B cell (primary cell): ENCODE results near the gene IGFALS. TPM values are rescaled to one million over a fixed set of nuclear protein-coding genes. Genes with fewer than 3 reads are reported as not detected.

Experiments used
- ATAC-seq: fragments of 200-7000 bp; cut with Tn5 transposase; one replicate; pipeline ENCODE4 v1.10.0; 2021; ENCODE audit warnings: low read depth, mild to moderate bottlenecking, moderate number of reproducible peaks, moderate library complexity
- CTCF ChIA-PET: fragments of 350-600 bp; sonication (Branson Sonifier 250); formaldehyde crosslinking; loops from one replicate; lab custom pipeline; 2021; ENCODE audit warnings: antibody characterized with exemption, inconsistent platforms; lab: Charles Lee
- POLR2A ChIA-PET: fragments of 350-600 bp; sonication (Branson Sonifier 250); formaldehyde crosslinking; loops from one replicate; lab custom pipeline; 2021; ENCODE audit warnings: antibody characterized with exemption; lab: Charles Lee
- DNase-seq: peaks from one replicate; pipeline ENCODE4 v3.0.0; 2013
- H2AFZ ChIP-seq: 2 replicates; pipeline ENCODE4 v1.6.1; 2012; ENCODE audit warnings: mild to moderate bottlenecking, low read depth, low read length; ENCODE audit not compliant: insufficient read depth, poor library complexity, severe bottlenecking
- H3K27ac ChIP-seq, 2 donors: 1 replicate in 1 of 2; 2 replicates in 1 of 2; pipeline ENCODE4 v1.5.1; 2012 to 2013; ENCODE audit warnings: low read length in 2 of 2, mild to moderate bottlenecking in 2 of 2, moderate library complexity in 1 of 2
- H3K27me3 ChIP-seq, 4 experiments: fragments of 200-600 bp in 1 of 4; sonication (generic) in 1 of 4; replicated peaks in 1 of 4; 1 replicate in 2 of 4; 2 replicates in 2 of 4; pipeline versions ENCODE4 v1.6.1 to v1.7.0; 2013 to 2016; ENCODE audit warnings: low read length in 3 of 4, mild to moderate bottlenecking in 2 of 4, mixed read lengths in 1 of 4, moderate library complexity in 1 of 4; ENCODE audit not compliant: insufficient read depth in 4 of 4, control insufficient read depth in 3 of 4; ENCODE audit errors: control extremely low read depth in 1 of 4
- H3K36me3 ChIP-seq, 2 experiments: replicated peaks in 1 of 2; 1 replicate in 1 of 2; 2 replicates in 1 of 2; pipeline versions ENCODE4 v1.6.1 to v1.7.1; 2013; ENCODE audit warnings: low read length in 1 of 2; ENCODE audit not compliant: insufficient read depth in 2 of 2, control insufficient read depth in 1 of 2; ENCODE audit errors: control extremely low read depth in 1 of 2, extremely low read depth in 1 of 2
- H3K4me1 ChIP-seq, 2 donors: fragments of 200-600 bp in 1 of 2; sonication (generic) in 1 of 2; 1 replicate in 1 of 2; 2 replicates in 1 of 2; pipeline versions ENCODE4 v1.5.1 to v1.6.1; 2013 to 2017; ENCODE audit warnings: low read length in 2 of 2; ENCODE audit not compliant: control insufficient read depth in 2 of 2, insufficient read depth in 2 of 2
- H3K4me2 ChIP-seq: replicated peaks from 2 replicates; pipeline ENCODE3; 2012; ENCODE audit warnings: mild to moderate bottlenecking, low read depth, low read length; ENCODE audit not compliant: poor library complexity, severe bottlenecking
- H3K4me3 ChIP-seq, 5 experiments: fragments of 200-600 bp in 1 of 5; sonication (generic) in 1 of 5; 1 replicate in 3 of 5; 2 replicates in 2 of 5; pipeline versions ENCODE4 v1.5.1 to v1.7.0; 2011 to 2016; ENCODE audit warnings: low read length in 4 of 5, mild to moderate bottlenecking in 4 of 5, low read depth in 2 of 5, control low read depth in 1 of 5, moderate library complexity in 1 of 5; ENCODE audit not compliant: insufficient read depth in 1 of 5; ENCODE audit errors: control extremely low read depth in 1 of 5, extremely low read depth in 1 of 5
- H3K79me2 ChIP-seq: fragments of 200-600 bp; sonication (generic); one replicate; pipeline ENCODE4 v1.6.0; 2016; ENCODE audit warnings: low read length; ENCODE audit not compliant: control insufficient read depth, insufficient read depth
- H3K9ac ChIP-seq: fragments of 200-600 bp; sonication (generic); 2 replicates; pipeline ENCODE4 v1.6.1; 2017; ENCODE audit warnings: mild to moderate bottlenecking, low read length, moderate library complexity
- H3K9me3 ChIP-seq, 3 donors: one replicate each; pipeline versions ENCODE4 v1.6.1 to v1.7.1; 2013; ENCODE audit warnings: low read length in 2 of 3; ENCODE audit not compliant: control insufficient read depth in 2 of 3, insufficient read depth in 1 of 3; ENCODE audit errors: control extremely low read depth in 1 of 3
- H4K20me1 ChIP-seq: 2 replicates; pipeline ENCODE4 v1.6.0; 2012; ENCODE audit warnings: mild to moderate bottlenecking, low read length; ENCODE audit not compliant: insufficient read depth, control insufficient read depth, poor library complexity, severe bottlenecking
- H3K27ac Mint-ChIP-seq: one replicate; pipeline ENCODE4 v1.8.0; 2021; ENCODE audit warnings: mixed read lengths
- H3K27me3 Mint-ChIP-seq: one replicate; pipeline ENCODE4 v1.8.0; 2021; ENCODE audit warnings: mixed read lengths
- H3K4me1 Mint-ChIP-seq: one replicate; pipeline ENCODE4 v1.8.0; 2021; ENCODE audit warnings: mixed read lengths
- H3K4me3 Mint-ChIP-seq: one replicate; pipeline ENCODE4 v1.8.0; 2021; ENCODE audit warnings: mixed read lengths
- H3K9me3 Mint-ChIP-seq: one replicate; pipeline ENCODE4 v1.8.0; 2022; ENCODE audit warnings: mixed read lengths; ENCODE audit not compliant: insufficient read depth
- EZH2 ChIP-seq: IDR thresholded peaks from 2 replicates; pipeline ENCODE4 v1.6.1; 2012; ENCODE audit warnings: borderline replicate concordance, low read depth, mild to moderate bottlenecking, moderate library complexity, low read length; ENCODE audit not compliant: insufficient read depth, poor library complexity, severe bottlenecking
- WGBS: methylation state at CpG from one replicate; pipeline ENCODE4 v1.1.5; 2013; ENCODE audit warnings: missing lambda C conversion rate; ENCODE audit not compliant: insufficient coverage; 5-methylcytosine and 5-hydroxymethylcytosine counted together
- intact Hi-C: fragments of 100-400 bp; cut with micrococcal nuclease; formaldehyde crosslinking; loops from one replicate; pipeline ENCODE4 v1.10.0; 2022
- polyA plus RNA-seq: library from polyadenylated mRNA; depleted of rRNA; stranded (reverse); fragments of >200 nt; gene quantifications from 2 replicates; pipeline ENCODE4 v1.2.3, GENCODE V29; 2012
- total RNA-seq, 2 donors: library from RNA; stranded (reverse); fragments of 120-200 nt in 1 of 2; gene quantifications; 1 replicate in 1 of 2; 2 replicates in 1 of 2; pipeline versions ENCODE4 v1.2.3 to v1.2.4, GENCODE V29; 2013 to 2022
- TF ChIP-seq, protein P1 (sequence below): fragments of 200-600 bp; IDR thresholded peaks from one replicate; pipeline ENCODE4 v1.8.0; 2022; ENCODE audit warnings: antibody characterized with exemption, mild to moderate bottlenecking

The IGFALS gene
- total and polyA plus RNA-seq, 2 donors (not counting 1 experiment from before 2014, with no cell fraction given): 0.49 TPM; not detected in 1

DNA sequence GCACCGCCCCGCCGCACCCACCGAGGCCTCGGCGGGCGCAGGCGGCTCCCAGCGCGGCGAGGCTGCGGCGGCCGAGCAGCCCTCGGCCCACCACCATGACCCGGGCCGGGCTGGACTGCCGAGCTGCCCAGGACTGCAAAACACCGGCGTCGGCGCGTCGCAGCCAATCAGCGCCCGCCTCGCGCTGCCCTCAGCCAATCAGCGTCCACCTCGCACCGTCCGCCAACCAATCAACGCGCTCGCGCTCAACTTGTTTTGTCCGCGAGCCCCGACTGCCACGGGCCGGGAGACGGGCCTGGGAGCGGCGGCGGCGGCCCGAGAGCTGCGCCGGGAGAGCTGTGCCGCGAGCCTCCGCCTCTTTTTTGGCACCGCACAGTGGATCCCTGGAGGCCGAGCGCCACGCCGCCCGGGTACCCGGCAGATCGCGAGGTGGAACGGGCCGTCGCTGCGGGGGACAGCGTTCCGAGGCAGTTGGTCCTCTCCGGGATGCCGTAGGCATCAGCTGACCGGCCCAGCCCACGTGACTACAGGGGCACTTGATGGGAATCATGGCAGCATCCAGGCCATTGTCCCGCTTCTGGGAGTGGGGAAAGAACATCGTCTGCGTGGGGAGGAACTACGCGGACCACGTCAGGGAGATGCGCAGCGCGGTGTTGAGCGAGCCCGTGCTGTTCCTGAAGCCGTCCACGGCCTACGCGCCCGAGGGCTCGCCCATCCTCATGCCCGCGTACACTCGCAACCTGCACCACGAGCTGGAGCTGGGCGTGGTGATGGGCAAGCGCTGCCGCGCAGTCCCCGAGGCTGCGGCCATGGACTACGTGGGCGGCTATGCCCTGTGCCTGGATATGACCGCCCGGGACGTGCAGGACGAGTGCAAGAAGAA lies 33.4 kb upstream of the IGFALS start, which contains the start of the genes FAHD1 and HAGH:
Gene FAHD1, plus strand, starts transcription at position 516 of the 883 bp plus-strand sequence. Its CDS starts 33 bp downstream, at position 549.
Gene HAGH, minus strand, starts transcription at position 135 of the 883 bp plus-strand sequence. Its CDS starts 38 bp downstream, at position 97.
- Mint-ChIP-seq H3K27me3 (no peaks in the 10 kb centered on the region), H3K27ac (peak within 1 kb of the TSS; percentile 96), H3K9me3 (no peaks in the 10 kb centered on the region), H3K4me3 (peak within 1 kb of the TSS; percentile 98), H3K4me1 (peaks cover 44% of the 10 kb centered on the region)
- intact Hi-C loops: loop anchor here (1.0 to 5.0 kb wide), 4 partner anchors 45 to 440 kb away; partner anchors contain the start of genes CRAMP1, EME2, IFT140 and MRPS34
- CTCF ChIA-PET: interaction anchor here (0.6 to 2.0 kb wide), 4 partner anchors 12 to 122 kb away, joined by 3 to 5 read pairs (median 4); partner anchors contain the start of genes NUBP2 and SPSB3
- Histone ChIP-seq H3K4me2 (peak within 1 kb of the TSS; percentile 82), H3K79me2 (peaks cover 47% of the 10 kb centered on the region), H3K4me3 (peak within 1 kb of the TSS; percentile 70 to 95 (median 74)), H3K36me3 (peaks cover 0 to 12% of the 10 kb centered on the region in 2 experiments), H3K27me3 (no peaks in the 10 kb centered on the region), H3K27ac (peak within 1 kb of the TSS; percentile 38 to 81), H3K4me1 (peaks cover 25% of the 10 kb centered on the region in 2 donors), H4K20me1 (peaks cover 35% of the 10 kb centered on the region), H3K9me3 (no peaks in the 10 kb centered on the region), H3K9ac (peak within 1 kb of the TSS; percentile 84), H2AFZ (peak within 1 kb of the TSS; percentile 98)
- peak; percentile 84 for ATAC-seq
- peak; percentile 98 for DNase-seq
- WGBS: under 1% methylated on average over 104 of the region's 104 CpGs
- POLR2A ChIA-PET: interaction anchor here (0.6 to 1.6 kb wide), 9 partner anchors 44 to 1219 kb away, joined by 3 to 6 read pairs (median 5); partner anchors contain the start of genes CRAMP1, IFT140, NUBP2 and SPSB3
- TF ChIP-seq, protein P1, sequence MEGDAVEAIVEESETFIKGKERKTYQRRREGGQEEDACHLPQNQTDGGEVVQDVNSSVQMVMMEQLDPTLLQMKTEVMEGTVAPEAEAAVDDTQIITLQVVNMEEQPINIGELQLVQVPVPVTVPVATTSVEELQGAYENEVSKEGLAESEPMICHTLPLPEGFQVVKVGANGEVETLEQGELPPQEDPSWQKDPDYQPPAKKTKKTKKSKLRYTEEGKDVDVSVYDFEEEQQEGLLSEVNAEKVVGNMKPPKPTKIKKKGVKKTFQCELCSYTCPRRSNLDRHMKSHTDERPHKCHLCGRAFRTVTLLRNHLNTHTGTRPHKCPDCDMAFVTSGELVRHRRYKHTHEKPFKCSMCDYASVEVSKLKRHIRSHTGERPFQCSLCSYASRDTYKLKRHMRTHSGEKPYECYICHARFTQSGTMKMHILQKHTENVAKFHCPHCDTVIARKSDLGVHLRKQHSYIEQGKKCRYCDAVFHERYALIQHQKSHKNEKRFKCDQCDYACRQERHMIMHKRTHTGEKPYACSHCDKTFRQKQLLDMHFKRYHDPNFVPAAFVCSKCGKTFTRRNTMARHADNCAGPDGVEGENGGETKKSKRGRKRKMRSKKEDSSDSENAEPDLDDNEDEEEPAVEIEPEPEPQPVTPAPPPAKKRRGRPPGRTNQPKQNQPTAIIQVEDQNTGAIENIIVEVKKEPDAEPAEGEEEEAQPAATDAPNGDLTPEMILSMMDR: no peak
- no peak for TF ChIP-seq EZH2
